SKM-1 (cell line): ENCODE measurements around the gene ATG101.
"Not testable (repeated sequence)": the region's sequence is repeated elsewhere in the genome, so short reads cannot be mapped to it uniquely, and the experiment has no call there.

ENCODE experiments used
- DNase-seq: peaks from one replicate; lab custom pipeline; 2025; ENCODE audit not compliant: unreplicated experiment; lab: John Stamatoyannopoulos, UW

Gene ATG101

GRCh38 chr12:52097045-52097666 is 27.4 kb downstream of the ATG101 start:
- DNase-seq: no peak

- not testable (repeated sequence) for DNase-seq
These were observed 34.8 kb downstream of the ATG101 start for GRCh38 chr12:52104431-52105089.

- DNase-seq: not testable (repeated sequence)
These were observed 46.7 kb downstream of the ATG101 start for GRCh38 chr12:52116222-52117125.

GRCh38 chr12:52117806-52118475 is 48.2 kb downstream of the ATG101 start:
- DNase-seq: not testable (repeated sequence)

GRCh38 chr12:52119398-52120254 is 49.8 kb downstream of the ATG101 start:
- no peak for DNase-seq

- no peak for DNase-seq
These were observed 51.4 kb downstream of the ATG101 start for GRCh38 chr12:52120951-52121823.

GRCh38 chr12:52121824-52122539 is 52.2 kb downstream of the ATG101 start:
- DNase-seq: no peak

- DNase-seq: no peak
These were observed 52.7 kb downstream of the ATG101 start for GRCh38 chr12:52122540-52122871.

- DNase-seq: no peak
These were observed 53.1 kb downstream of the ATG101 start for GRCh38 chr12:52122904-52123303.

GRCh38 chr12:52123487-52124186 is 53.9 kb downstream of the ATG101 start:
- DNase-seq: no peak

- no peak for DNase-seq
These were observed 55.7 kb downstream of the ATG101 start for GRCh38 chr12:52125476-52125900.

GRCh38 chr12:52126050-52126604 is 56.3 kb downstream of the ATG101 start:
- DNase-seq: no peak
